ENCODE data around the gene DUSP12. TPM values are rescaled to one million over a fixed set of nuclear protein-coding genes. Genes with fewer than 3 reads are reported as not detected.

Gene DUSP12
- total RNA-seq, 1 experiment from 2014 or later, result 31.6 TPM

GRCh38 chr1:161740921-161741320 lies 8.7 kb upstream of the DUSP12 start:
- Histone ChIP-seq H3K27me3 (ENCODE audit: insufficient read depth, low read length) (no peaks in the 10 kb centered on the region), H2AFZ (ENCODE audit: low read depth, low read length, poor library complexity, severe bottlenecking) (peak overlapping the region; percentile 67), H3K27ac (ENCODE audit: low read depth, low read length) (no peak overlapping the region), H4K20me1 (ENCODE audit: insufficient read depth) (no peaks in the 10 kb centered on the region), H3K4me2 (ENCODE audit: low read length) (no peak overlapping the region), H3K36me3 (ENCODE audit: control insufficient read depth in 1 of 2, insufficient read depth in 2 of 2, low read length in 2 of 2) (no peaks in the 10 kb centered on the region), H3K9ac (ENCODE audit: low read length) (no peak overlapping the region), H3K4me3 (replicated peaks in 1 of 2; ENCODE audit: low read depth in 1 of 2, low read length in 2 of 2) (no peak overlapping the region), H3K4me1 (ENCODE audit: control insufficient read depth in 1 of 2, insufficient read depth in 2 of 2, low read length in 2 of 2) (peaks cover 2 to 20% of the 10 kb centered on the region in 2 experiments; a peak in 2 of 4 replicates), H3K9me2 (ENCODE audit: insufficient read depth) (no peaks in the 10 kb centered on the region), H3K9me3 (ENCODE audit: control insufficient read depth in 1 of 2, insufficient read depth in 1 of 2, low read depth in 1 of 2, low read length in 2 of 2) (no peaks in the 10 kb centered on the region), H3K79me2 (ENCODE audit: insufficient read depth, low read length) (no peaks in the 10 kb centered on the region)
- RAD21 ChIA-PET (ENCODE audit: low non-redundant PET in 1 of 2, low total read pairs in 2 of 2, uncharacterized antibody in 2 of 2, unreplicated experiment in 2 of 2), result no interaction called here
- BruUV-seq (replicated peaks), result no TSS peak
- TF ChIP-seq YY1 (IDR thresholded peaks at IDR 0.05; ENCODE audit: extremely low read depth, insufficient replicate concordance, low read depth, low read length) (no peak), ZFX (IDR thresholded peaks at IDR 0.05) (no peak), EGR1 (IDR thresholded peaks at IDR 0.05; ENCODE audit: low read depth) (no peak), FOSL1 (IDR thresholded peaks at IDR 0.05; ENCODE audit: low read depth) (no peak), ZNF274 (IDR thresholded peaks at IDR 0.05; ENCODE audit: low read depth, low read length) (no peak), ELF1 (IDR thresholded peaks at IDR 0.05; ENCODE audit: borderline replicate concordance, low read depth) (no peak), ATF3 (IDR thresholded peaks at IDR 0.05) (no peak), SIN3A (IDR thresholded peaks at IDR 0.05; ENCODE audit: low read depth) (no peak)
- CTCF ChIA-PET, result interaction anchor here (0.9 to 2.1 kb wide), 7 partner anchors 9 to 575 kb away, joined by 3 to 12 read pairs (median 3); partner anchors contain the start of gene PPOX
- ATAC-seq, result no peak
- no peak for DNase-seq (ENCODE audit: low read depth, low spot score)
- POLR2A ChIA-PET, result no interaction called here
- intact Hi-C loops (cut with micrococcal nuclease), result loop anchor here (1.0 kb wide), 1 partner anchor 254 kb away; no protein-coding TSS in a partner anchor

GRCh38 chr1:161743231-161743630 lies 6.4 kb upstream of the DUSP12 start:
- no peak overlapping the region for H3K4me3 ChIP-seq (replicated peaks in 1 of 2; ENCODE audit: low read depth in 1 of 2, low read length in 2 of 2)
- H3K9me2 ChIP-seq (ENCODE audit: insufficient read depth), result no peaks in the 10 kb centered on the region
- no peak overlapping the region for H3K4me2 ChIP-seq (ENCODE audit: low read length)
- no peaks in the 10 kb centered on the region for H4K20me1 ChIP-seq (ENCODE audit: insufficient read depth)
- ChIA-PET POLR2A (no interaction called here), CTCF (interaction anchor here (1.4 kb wide), 2 partner anchors 95 to 294 kb away, joined by 3 to 6 read pairs; no protein-coding TSS in a partner anchor), RAD21 (ENCODE audit: low non-redundant PET in 1 of 2, low total read pairs in 2 of 2, uncharacterized antibody in 2 of 2, unreplicated experiment in 2 of 2) (no interaction called here)
- no peak for ATAC-seq
- H3K36me3 ChIP-seq (ENCODE audit: control insufficient read depth in 1 of 2, insufficient read depth in 2 of 2, low read length in 2 of 2), result no peaks in the 10 kb centered on the region
- H3K4me1 ChIP-seq (ENCODE audit: control insufficient read depth in 1 of 2, insufficient read depth in 2 of 2, low read length in 2 of 2), result peaks cover 2 to 9% of the 10 kb centered on the region in 2 experiments; a peak in 1 of 4 replicates
- intact Hi-C loops (cut with micrococcal nuclease), result no loop called here
- no peak overlapping the region for H3K9ac ChIP-seq (ENCODE audit: low read length)
- no peak overlapping the region for H3K27ac ChIP-seq (ENCODE audit: low read depth, low read length)
- no peaks in the 10 kb centered on the region for H3K79me2 ChIP-seq (ENCODE audit: insufficient read depth, low read length)
- no peak overlapping the region for H2AFZ ChIP-seq (ENCODE audit: low read depth, low read length, poor library complexity, severe bottlenecking)
- H3K9me3 ChIP-seq (ENCODE audit: control insufficient read depth in 1 of 2, insufficient read depth in 1 of 2, low read depth in 1 of 2, low read length in 2 of 2), result no peaks in the 10 kb centered on the region
- TF ChIP-seq EZH2 (IDR thresholded peaks at IDR 0.05) (no peak), CTCF (IDR thresholded peaks at IDR 0.05 in 2 of 3, conservative IDR thresholded peaks at IDR 0.05 in 1 of 3; ENCODE audit: borderline replicate concordance in 1 of 3, insufficient read depth in 1 of 3, low read depth in 2 of 3, low read length in 2 of 3) (no peak), YY1 (IDR thresholded peaks at IDR 0.05; ENCODE audit: extremely low read depth, insufficient replicate concordance, low read depth, low read length) (no peak), POLR2A (IDR thresholded peaks at IDR 0.05; ENCODE audit: borderline replicate concordance, extremely low read depth, insufficient read depth, insufficient read length) (no peak), EZH2phosphoT487 (IDR thresholded peaks at IDR 0.05; ENCODE audit: borderline replicate concordance) (no peak), TCF7L2 (IDR thresholded peaks at IDR 0.05; ENCODE audit: borderline replicate concordance, extremely low read depth, insufficient read depth, insufficient read length) (no peak), JUND (IDR thresholded peaks at IDR 0.05) (no peak), CEBPB (IDR thresholded peaks at IDR 0.05; ENCODE audit: low read depth) (no peak), FOSL1 (IDR thresholded peaks at IDR 0.05; ENCODE audit: low read depth) (no peak), MAX (IDR thresholded peaks at IDR 0.05) (no peak)
- DNase-seq (ENCODE audit: low read depth, low spot score), result no peak
- H3K27me3 ChIP-seq (ENCODE audit: insufficient read depth, low read length), result no peaks in the 10 kb centered on the region
- BruUV-seq (replicated peaks), result no TSS peak

Data from HCT116 (cell line).